ENCODE results near the gene CYP3A5. TPM values are rescaled to one million over a fixed set of nuclear protein-coding genes. Genes with fewer than 3 reads are reported as not detected.

CYP3A5 gene
- polyA plus RNA-seq, 1 experiment: 0.21 TPM

DNA sequence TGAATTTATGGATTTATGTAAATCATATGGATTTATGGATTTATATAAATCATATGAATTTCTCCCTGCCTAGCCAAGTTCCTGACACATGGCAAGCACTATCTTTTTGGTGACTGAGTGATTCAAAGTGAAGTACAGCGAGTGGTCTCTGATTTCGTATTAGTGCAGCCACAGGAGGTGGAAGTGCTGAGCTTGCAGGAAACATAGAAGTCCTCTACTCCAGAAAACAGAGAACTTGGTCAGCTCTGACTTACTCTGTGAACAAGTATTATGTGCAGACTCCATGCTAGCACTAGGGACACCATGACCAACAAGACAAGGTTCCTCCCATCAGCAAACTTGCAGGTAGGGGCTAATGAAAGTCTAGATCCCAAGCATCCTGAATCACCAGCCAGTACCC is 28.5 kb downstream of the CYP3A5 start:
- ChIA-PET POLR2A (no interaction called here), CTCF (no interaction called here)
- no peaks in the 10 kb centered on the region for H3K9me3 ChIP-seq (ENCODE audit: control insufficient read depth, insufficient read depth, low read length)
- TF ChIP-seq, protein P1, sequence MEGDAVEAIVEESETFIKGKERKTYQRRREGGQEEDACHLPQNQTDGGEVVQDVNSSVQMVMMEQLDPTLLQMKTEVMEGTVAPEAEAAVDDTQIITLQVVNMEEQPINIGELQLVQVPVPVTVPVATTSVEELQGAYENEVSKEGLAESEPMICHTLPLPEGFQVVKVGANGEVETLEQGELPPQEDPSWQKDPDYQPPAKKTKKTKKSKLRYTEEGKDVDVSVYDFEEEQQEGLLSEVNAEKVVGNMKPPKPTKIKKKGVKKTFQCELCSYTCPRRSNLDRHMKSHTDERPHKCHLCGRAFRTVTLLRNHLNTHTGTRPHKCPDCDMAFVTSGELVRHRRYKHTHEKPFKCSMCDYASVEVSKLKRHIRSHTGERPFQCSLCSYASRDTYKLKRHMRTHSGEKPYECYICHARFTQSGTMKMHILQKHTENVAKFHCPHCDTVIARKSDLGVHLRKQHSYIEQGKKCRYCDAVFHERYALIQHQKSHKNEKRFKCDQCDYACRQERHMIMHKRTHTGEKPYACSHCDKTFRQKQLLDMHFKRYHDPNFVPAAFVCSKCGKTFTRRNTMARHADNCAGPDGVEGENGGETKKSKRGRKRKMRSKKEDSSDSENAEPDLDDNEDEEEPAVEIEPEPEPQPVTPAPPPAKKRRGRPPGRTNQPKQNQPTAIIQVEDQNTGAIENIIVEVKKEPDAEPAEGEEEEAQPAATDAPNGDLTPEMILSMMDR (IDR thresholded peaks at IDR 0.05; ENCODE audit: low read depth, low read length): no peak
- H3K27ac ChIP-seq (ENCODE audit: low read depth, low read length): no peak overlapping the region
- H3K4me3 ChIP-seq (ENCODE audit: low read depth, low read length): no peak overlapping the region
- no peak for DNase-seq (ENCODE audit: low read depth, low spot score)
- no peaks in the 10 kb centered on the region for H3K27me3 ChIP-seq (ENCODE audit: control insufficient read depth, insufficient read depth, low read length)

DNA sequence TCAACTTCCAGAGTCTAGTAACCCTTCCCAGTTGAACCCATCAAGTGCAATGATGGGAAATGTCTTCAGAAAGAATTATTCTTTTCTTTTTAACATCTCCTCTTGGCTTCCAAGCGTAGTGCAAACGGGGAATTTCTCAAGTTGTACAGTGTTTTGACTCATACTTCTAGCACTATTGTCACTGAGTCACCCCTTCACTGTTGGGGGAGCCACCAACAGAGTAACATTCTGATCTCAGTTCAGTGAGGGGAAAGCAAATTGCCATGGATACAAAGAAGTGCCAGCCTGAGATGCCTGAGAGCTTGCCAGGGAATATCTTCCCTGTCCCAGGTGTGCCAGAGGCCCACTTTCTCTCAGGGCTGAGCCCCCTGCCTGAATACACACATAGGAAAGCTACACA is 31.0 kb downstream of the CYP3A5 start:
- no peak overlapping the region for H3K27ac ChIP-seq (ENCODE audit: low read depth, low read length)
- DNase-seq (ENCODE audit: low read depth, low spot score): no peak
- H3K4me3 ChIP-seq (ENCODE audit: low read depth, low read length): no peak overlapping the region
- POLR2A ChIA-PET: no interaction called here
- TF ChIP-seq, protein P1 (IDR thresholded peaks at IDR 0.05; ENCODE audit: low read depth, low read length): no peak
- H3K27me3 ChIP-seq (ENCODE audit: control insufficient read depth, insufficient read depth, low read length): no peaks in the 10 kb centered on the region
- CTCF ChIA-PET: no interaction called here
- H3K9me3 ChIP-seq (ENCODE audit: control insufficient read depth, insufficient read depth, low read length): no peaks in the 10 kb centered on the region; the same call in 1 of the 2 replicates

DNA sequence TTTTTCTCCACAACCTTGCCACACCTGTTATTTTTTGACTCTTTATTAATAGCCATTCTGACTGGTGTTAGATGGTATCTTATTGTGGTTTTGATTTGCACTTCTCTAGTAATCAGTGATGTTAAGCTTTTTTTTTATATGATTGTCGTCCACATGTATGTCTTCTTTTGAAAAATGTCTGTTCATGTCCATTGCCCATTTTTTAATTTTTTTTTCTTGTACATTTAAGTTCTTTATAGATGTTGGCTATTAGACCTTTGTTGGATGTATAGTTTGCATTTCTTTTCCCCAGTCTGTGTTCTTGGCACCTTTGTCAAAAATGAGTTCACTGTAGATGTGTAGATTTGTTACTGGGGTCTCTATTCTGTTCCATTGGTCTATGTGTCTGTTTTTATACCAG is 34.2 kb downstream of the CYP3A5 start:
- ChIA-PET POLR2A (no interaction called here), CTCF (no interaction called here)
- Histone ChIP-seq H3K9me3 (ENCODE audit: control insufficient read depth, insufficient read depth, low read length) (no peaks in the 10 kb centered on the region; the same call in 1 of the 2 replicates), H3K4me3 (ENCODE audit: low read depth, low read length) (no peak overlapping the region), H3K27me3 (ENCODE audit: control insufficient read depth, insufficient read depth, low read length) (no peaks in the 10 kb centered on the region), H3K27ac (ENCODE audit: low read depth, low read length) (no peak overlapping the region)
- TF ChIP-seq, protein P1 (IDR thresholded peaks at IDR 0.05; ENCODE audit: low read depth, low read length): no peak
- no peak for DNase-seq (ENCODE audit: low read depth, low spot score)

DNA sequence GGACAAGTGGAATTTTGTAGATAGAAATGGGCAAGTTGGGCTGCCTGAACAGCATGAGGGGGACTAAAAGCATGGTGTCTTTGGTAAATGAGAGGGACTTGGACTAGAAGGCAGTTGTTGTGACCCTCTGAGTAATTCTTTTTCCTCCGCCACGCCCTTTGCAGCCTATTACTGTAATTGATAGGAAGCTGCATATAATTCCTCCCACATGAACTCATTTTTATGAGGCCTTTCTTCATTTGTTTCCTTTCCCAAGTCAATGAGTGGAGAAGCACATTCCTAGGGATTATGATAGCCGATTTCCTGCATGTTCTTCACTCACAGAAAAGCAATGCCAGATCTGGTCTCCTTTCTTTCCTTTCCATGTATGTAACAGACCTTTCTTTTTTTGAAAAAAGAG is 35.4 kb downstream of the CYP3A5 start:
- Histone ChIP-seq H3K9me3 (ENCODE audit: control insufficient read depth, insufficient read depth, low read length) (no peaks in the 10 kb centered on the region; the same call in 1 of the 2 replicates), H3K4me3 (ENCODE audit: low read depth, low read length) (no peak overlapping the region), H3K27me3 (ENCODE audit: control insufficient read depth, insufficient read depth, low read length) (no peaks in the 10 kb centered on the region), H3K27ac (ENCODE audit: low read depth, low read length) (no peak overlapping the region)
- CTCF ChIA-PET: no interaction called here
- POLR2A ChIA-PET: no interaction called here
- no peak for DNase-seq (ENCODE audit: low read depth, low spot score)
- TF ChIP-seq, protein P1 (IDR thresholded peaks at IDR 0.05; ENCODE audit: low read depth, low read length): no peak

DNA sequence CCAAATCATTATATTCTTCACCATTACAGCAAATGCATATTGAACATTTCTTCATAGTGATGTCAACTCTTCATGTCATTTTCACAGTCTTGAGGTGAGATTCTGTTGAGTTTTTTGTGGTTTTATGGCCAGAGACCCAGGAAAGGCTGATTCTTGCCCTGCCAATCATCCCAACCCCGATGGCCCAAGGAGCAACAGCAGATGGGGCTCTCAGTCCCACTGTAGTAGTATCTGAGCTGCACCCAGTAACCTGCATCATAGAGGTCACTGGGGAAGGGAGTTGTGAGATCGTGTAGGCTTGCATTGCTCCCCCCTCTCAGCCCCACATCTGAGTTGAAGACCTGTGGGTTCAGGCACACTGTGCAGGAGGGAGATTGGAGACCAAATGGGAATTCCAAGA is 36.3 kb downstream of the CYP3A5 start:
- CTCF ChIA-PET: no interaction called here
- no peak for DNase-seq (ENCODE audit: low read depth, low spot score)
- H3K4me3 ChIP-seq (ENCODE audit: low read depth, low read length): no peak overlapping the region
- H3K27me3 ChIP-seq (ENCODE audit: control insufficient read depth, insufficient read depth, low read length): no peaks in the 10 kb centered on the region
- TF ChIP-seq, protein P1 (IDR thresholded peaks at IDR 0.05; ENCODE audit: low read depth, low read length): no peak
- H3K27ac ChIP-seq (ENCODE audit: low read depth, low read length): no peak overlapping the region
- POLR2A ChIA-PET: no interaction called here
- H3K9me3 ChIP-seq (ENCODE audit: control insufficient read depth, insufficient read depth, low read length): no peaks in the 10 kb centered on the region; the same call in 1 of the 2 replicates
